ENCODE data around the gene FSD1. TPM values are rescaled to one million over a fixed set of nuclear protein-coding genes. Genes with fewer than 3 reads are reported as not detected.

Gene FSD1
- polyA plus RNA-seq, 4 donors: 4.6 to 6.5 (median 5.5) TPM

Other genes with a start within 250 kb of the FSD1 start
- gene ZBTB7A, start 237.7 kb upstream of the FSD1 start, polyA plus RNA-seq (ENCODE audit: insufficient read length in 4 of 4): 10 to 100 TPM in 2 of 4 donors, 1 to 10 TPM in 2; 8.9 to 11.0 (median 9.7) TPM
- gene MAP2K2, start 180.5 kb upstream of the FSD1 start, polyA plus RNA-seq (ENCODE audit: insufficient read length in 4 of 4): 100 to 1,000 TPM; 102 to 139 (median 104) TPM
- gene CREB3L3, start 151.0 kb upstream of the FSD1 start, polyA plus RNA-seq (ENCODE audit: insufficient read length in 4 of 4): 1 to 10 TPM; 1.0 to 1.5 (median 1.2) TPM
- 10 to 100 TPM; 16.1 to 26.1 (median 17.4) TPM for gene SIRT6, start 122.0 kb upstream of the FSD1 start, polyA plus RNA-seq (ENCODE audit: insufficient read length in 4 of 4)
- 1 to 10 TPM in 2 of 4 donors, under 1 TPM in 2; 0.89 to 1.4 (median 1.0) TPM for gene ANKRD24, start 121.9 kb upstream of the FSD1 start, polyA plus RNA-seq (ENCODE audit: insufficient read length in 4 of 4)
- gene EBI3, start 75.1 kb upstream of the FSD1 start, polyA plus RNA-seq (ENCODE audit: insufficient read length in 4 of 4): under 1 TPM in 3 of 4 donors, not detected in 1; 0.47 to 0.73 (median 0.61) TPM
- 10 to 100 TPM; 20.0 to 23.7 (median 22.8) TPM for gene YJU2, start 57.5 kb upstream of the FSD1 start, polyA plus RNA-seq (ENCODE audit: insufficient read length in 4 of 4)
- gene SHD, start 25.3 kb upstream of the FSD1 start, polyA plus RNA-seq (ENCODE audit: insufficient read length in 4 of 4): 1 to 10 TPM in 3 of 4 donors, under 1 TPM in 1; 0.81 to 3.2 (median 1.9) TPM
- gene TMIGD2, start 2.2 kb upstream of the FSD1 start, polyA plus RNA-seq (ENCODE audit: insufficient read length in 4 of 4): under 1 TPM; 0.15 to 0.44 (median 0.37) TPM
- gene STAP2, start 34.2 kb downstream of the FSD1 start, polyA plus RNA-seq (ENCODE audit: insufficient read length in 4 of 4): 10 to 100 TPM; 14.7 to 30.9 (median 25.8) TPM
- gene MPND, start 39.0 kb downstream of the FSD1 start, polyA plus RNA-seq (ENCODE audit: insufficient read length in 4 of 4): 10 to 100 TPM; 22.1 to 31.8 (median 23.5) TPM
- gene SH3GL1, start 95.9 kb downstream of the FSD1 start, polyA plus RNA-seq (ENCODE audit: insufficient read length in 4 of 4): 10 to 100 TPM; 60.1 to 82.5 (median 64.7) TPM
- gene CHAF1A, start 98.0 kb downstream of the FSD1 start, polyA plus RNA-seq (ENCODE audit: insufficient read length in 4 of 4): 10 to 100 TPM; 21.8 to 27.0 (median 25.4) TPM
- gene UBXN6, start 153.2 kb downstream of the FSD1 start, polyA plus RNA-seq (ENCODE audit: insufficient read length in 4 of 4): 100 to 1,000 TPM in 2 of 4 donors, 10 to 100 TPM in 2; 94.1 to 127 (median 100) TPM
- gene HDGFL2, start 167.7 kb downstream of the FSD1 start, polyA plus RNA-seq (ENCODE audit: insufficient read length in 4 of 4): 10 to 100 TPM; 65.1 to 87.4 (median 71.1) TPM
- gene PLIN4, start 213.9 kb downstream of the FSD1 start, polyA plus RNA-seq (ENCODE audit: insufficient read length in 4 of 4): 1 to 10 TPM in 1 of 4 donors, under 1 TPM in 3; 0.39 to 1.3 (median 0.68) TPM
- gene PLIN5, start 230.6 kb downstream of the FSD1 start, polyA plus RNA-seq (ENCODE audit: insufficient read length in 4 of 4): 1 to 10 TPM; 2.7 to 4.8 (median 3.5) TPM
- gene LRG1, start 235.4 kb downstream of the FSD1 start, polyA plus RNA-seq (ENCODE audit: insufficient read length in 4 of 4): 1 to 10 TPM in 2 of 4 donors, under 1 TPM in 2; 0.57 to 1.6 (median 0.85) TPM